HG03521 (cell line): ENCODE measurements around the gene TUBA3E.
A peak's percentile ranks its signal among the peaks of the same experiment; 100 is the strongest.
"Not testable (repeated sequence)": the region's sequence is repeated elsewhere in the genome, so short reads cannot be mapped to it uniquely, and the experiment has no call there.

Experiments
- ATAC-seq: cut with Tn5 transposase; IDR thresholded peaks from one replicate; pipeline ENCODE4 v1.9.1; 2021; ENCODE audit warnings: mild to moderate bottlenecking, moderate library complexity; ENCODE audit not compliant: unreplicated experiment

TUBA3E gene

GRCh38 chr2:130192451-130192850, 5.8 kb downstream of the TUBA3E start:
- ATAC-seq = not testable (repeated sequence)

DNA sequence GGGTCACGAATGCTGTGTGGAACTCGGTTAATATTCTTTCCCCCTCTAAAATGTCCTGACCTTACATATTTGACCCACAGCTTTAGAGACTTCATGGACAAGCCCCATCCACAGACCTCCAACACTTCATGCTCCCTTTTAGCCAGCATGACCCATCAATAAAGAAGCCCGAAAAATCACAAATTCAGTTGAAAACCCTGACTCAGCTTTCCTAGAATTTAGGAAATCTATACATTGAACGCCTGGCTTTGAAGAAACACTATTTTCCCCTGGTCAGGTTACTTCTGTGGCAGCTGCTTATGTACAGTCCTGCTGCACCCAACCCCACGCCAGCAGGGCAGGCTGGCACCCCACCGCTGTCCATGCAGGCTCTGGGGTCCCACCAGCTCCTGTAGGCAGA, 6.9 kb downstream of the TUBA3E start:
- not testable (repeated sequence) for ATAC-seq

- no peak for ATAC-seq
These were observed 8.0 kb downstream of the TUBA3E start for GRCh38 chr2:130190237-130190636.

- not testable (repeated sequence) for ATAC-seq
These were observed 9.3 kb downstream of the TUBA3E start for GRCh38 chr2:130188958-130189357.

- not testable (repeated sequence) for ATAC-seq
These were observed 10.1 kb downstream of the TUBA3E start for GRCh38 chr2:130187859-130188792.

DNA sequence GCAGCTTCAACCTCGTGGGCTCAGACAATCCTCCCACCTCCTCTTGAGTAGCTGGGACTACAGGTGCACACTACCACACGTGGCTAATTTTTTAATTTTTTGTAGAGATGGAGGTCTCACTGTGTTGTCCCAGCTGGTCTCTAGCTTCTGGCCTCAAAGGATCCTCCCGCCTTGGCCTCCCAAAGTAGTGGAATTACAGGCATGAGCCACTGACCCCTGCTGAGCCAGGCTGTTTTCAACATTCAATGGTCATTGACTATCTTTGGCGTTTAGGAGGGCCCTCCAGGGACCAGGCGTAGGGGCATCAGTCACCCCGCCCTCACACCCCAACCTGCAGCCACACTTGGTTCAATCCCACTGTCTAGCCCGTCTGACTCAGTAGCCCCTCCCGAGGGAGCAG, 11.0 kb downstream of the TUBA3E start:
- ATAC-seq = no peak

DNA sequence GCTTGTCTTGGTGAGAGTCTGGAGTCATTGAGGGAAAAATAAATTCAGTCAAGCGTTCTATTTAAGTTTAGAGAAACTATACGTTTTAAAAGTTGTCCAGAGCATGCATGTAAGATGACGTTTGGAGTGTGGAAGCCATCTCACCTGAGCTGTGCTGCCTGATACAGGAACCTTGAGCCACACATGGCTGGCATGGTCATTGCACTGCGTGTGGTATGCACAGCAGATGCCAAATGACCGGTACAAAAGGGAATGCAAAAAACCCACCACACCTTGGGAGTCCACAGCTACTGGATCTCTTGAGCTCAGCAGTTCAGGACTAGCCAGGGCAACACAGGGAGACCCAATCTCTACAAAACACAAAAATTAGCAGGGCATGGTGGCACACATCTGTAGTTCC, 11.8 kb downstream of the TUBA3E start:
- no peak for ATAC-seq

- no peak for ATAC-seq
These were observed 12.3 kb downstream of the TUBA3E start for GRCh38 chr2:130185896-130186295.

DNA sequence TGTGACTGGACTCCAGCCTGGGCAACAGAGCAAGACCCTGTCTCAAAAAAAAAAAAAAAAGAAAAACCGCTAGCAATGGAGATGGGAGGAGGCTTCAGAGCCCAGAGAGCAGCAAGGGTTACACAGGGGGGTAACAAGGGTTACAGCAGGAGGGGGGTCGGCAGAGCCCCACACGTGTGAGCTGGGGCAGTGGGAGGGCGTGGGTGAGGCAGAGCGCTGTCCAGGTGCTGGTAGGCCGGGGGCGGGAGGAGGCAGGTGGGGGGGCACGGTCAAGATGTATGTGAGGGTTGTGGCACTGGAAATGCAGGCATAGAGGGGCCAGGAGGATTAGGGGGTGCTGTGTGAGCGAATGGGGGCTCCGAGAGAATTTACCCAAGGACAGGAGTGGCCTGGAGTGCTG, 12.8 kb downstream of the TUBA3E start:
- ATAC-seq = no peak

GRCh38 chr2:130183512-130184373, 14.5 kb downstream of the TUBA3E start:
- no peak for ATAC-seq

DNA sequence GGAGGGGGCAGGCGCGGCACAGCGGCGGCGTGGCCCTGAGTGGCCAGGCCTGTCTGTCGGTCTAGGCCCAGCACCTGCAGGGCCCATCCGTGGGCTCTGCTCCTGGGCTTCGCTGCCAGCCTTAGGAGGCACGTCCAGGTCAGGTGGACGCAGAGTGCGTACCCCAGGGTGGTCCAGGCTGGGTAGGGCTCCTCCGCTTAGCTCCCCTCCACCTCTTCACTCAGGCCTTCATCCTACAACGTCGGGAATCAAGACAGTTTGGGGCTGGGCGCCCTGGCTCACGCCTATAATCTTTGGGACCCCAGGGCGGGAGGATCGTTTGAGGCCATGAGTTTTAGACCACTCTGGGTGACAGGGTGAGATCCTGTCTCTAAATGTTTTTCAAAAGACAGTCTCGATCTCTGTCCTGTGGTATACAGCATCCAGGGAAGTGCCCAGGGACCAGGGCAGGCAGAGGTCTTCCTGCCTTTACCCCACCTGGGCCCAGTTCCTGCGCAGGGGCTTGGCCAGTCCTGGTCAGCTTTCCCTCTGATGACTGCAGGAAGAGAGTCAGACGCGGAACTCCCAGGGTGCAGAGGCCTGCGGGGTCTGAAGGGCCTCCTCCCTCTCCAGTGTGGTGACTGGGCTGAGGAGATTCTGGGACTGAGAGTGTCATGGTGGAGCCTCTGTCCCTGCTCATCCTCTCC, 15.3 kb downstream of the TUBA3E start:
- not testable (repeated sequence) for ATAC-seq

GRCh38 chr2:130181880-130182682, 16.2 kb downstream of the TUBA3E start, which contains the start of gene MZT2B:
Gene MZT2B (plus strand): TSS chr2:130182262. CDS start chr2:130182283, 21 bp downstream.
- ATAC-seq = peak; percentile 80

DNA sequence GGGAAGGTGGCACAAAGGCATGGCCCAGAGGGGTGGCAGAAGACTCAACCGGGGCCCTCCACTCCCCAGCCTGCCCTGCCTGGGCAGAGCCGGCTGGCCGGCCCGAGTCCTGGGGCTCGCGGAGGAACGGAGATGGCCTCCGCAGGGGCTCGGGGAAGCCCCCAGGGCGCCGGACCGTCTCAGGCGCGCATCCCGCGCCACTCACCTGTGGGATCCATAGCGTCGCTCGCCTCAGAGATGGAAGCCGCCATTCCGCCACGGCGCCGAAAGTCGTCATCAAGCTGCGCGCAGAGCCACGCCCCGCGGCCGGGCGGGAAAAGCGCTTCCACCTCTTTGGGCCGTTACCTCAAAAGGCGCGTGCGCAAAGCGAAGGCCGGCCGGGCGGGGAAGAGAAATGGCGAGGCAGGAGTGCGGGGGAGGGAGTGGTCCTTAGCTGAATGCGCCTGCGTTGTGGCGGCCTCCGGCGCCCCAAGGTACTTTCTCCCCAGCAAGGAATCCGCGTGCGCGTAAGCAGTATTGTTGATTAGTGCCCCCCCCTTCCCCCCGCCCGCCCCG, 16.8 kb downstream of the TUBA3E start, which contains the start of gene SMPD4:
Gene SMPD4, minus strand, starts transcription at position 278 of the 555 bp plus-strand sequence. CDS start 5,010 bp downstream, outside the sequence.
- peak; percentile 51 for ATAC-seq

DNA sequence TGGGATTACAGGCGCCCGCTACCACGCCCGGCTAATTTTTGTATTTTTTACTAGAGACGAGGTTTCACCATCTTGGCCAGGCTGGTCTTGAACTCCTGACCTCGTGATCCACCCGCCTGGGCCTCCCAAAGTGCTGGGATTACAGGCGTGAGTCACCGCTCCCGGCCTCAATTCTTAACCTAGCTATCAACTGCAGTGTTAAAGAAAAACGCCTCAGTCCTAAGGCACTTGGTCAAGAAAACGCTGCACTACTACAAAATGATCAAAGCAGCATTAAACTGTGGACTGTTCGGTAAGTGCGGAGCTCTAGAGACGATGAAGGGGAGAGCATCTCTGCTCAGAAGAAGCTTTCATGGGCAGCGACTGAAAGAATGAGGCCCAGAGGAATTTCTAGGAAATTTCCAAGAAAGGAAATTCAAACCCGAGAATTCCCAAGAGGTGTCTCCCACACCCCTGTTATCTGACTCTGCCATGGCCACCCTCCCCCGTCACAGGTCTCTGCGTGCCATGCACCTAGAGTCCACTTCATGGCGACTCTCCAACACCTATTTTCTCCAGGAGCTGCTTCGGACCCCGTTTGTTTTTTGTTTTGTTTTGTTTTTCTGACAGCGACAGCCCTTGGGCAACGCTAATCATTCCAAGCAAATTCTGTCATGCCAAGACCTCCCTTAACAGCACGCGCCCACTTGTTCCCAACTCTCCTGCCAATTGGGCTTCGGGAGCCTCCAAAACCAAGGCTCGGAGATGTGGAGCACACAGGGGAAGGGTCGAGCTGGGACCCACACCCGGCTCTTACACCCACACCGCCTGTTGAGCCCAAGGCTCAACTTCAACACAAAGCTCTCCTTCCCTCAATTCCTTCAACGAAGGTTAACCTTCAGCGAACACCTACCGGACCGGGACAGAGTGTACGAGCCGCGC, 17.6 kb downstream of the TUBA3E start:
- not testable (repeated sequence) for ATAC-seq

GRCh38 chr2:130174866-130175265, 23.4 kb downstream of the TUBA3E start:
- peak; percentile 59 for ATAC-seq

GRCh38 chr2:130169896-130170295, 28.3 kb downstream of the TUBA3E start:
- no peak for ATAC-seq

DNA sequence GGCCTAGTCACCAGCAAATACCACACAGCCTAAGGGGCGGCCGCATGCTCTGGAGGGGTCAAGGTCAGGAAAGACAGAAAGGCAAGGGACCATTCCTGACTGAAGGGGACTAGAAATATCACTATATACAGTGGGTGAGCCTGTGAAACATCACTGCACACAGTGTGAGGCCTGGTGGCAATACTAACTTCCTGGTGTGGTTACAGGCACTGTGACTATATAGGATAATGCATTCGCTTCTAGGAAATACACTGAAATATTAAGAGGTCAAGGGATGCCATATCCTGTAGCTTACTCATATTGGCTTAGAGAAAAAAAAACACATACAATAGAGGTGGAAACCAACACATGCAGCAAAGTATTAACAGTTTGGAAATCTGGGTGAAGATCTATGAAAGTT, 29.1 kb downstream of the TUBA3E start:
- ATAC-seq = not testable (repeated sequence)

DNA sequence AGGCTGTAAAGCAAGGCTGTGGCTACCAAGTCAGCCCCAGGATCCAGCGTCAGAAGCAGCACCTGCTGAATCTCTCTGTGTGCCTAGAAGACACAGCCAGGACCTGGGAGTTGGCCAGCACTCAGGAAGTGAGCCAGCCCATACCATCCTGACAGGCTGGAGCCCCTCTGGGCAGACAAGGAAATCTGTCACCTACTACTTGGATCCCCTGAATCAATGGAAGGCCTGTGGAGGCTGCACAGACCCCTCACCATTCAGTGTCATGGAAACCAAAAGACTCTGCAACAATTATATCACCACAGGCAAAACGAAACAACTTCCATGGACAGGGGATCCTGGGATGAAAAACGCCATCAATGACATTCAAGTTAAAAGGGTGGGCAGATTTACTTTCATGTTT, 31.6 kb downstream of the TUBA3E start:
- not testable (repeated sequence) for ATAC-seq
